HepG2 (cell line): ENCODE measurements around the gene HES1. TPM values are rescaled to one million over a fixed set of nuclear protein-coding genes. Genes with fewer than 3 reads are reported as not detected.

Experiments
- KDM4B ChIP-seq: sonication (generic); formaldehyde crosslinking; IDR thresholded peaks from 2 replicates; pipeline ENCODE4 v1.4.0; 2020; ENCODE audit warnings: missing genetic modification reagents
- MBD4 ChIP-seq: IDR thresholded peaks from 2 replicates; pipeline ENCODE4 v1.6.1; 2012; ENCODE audit warnings: low read length, inconsistent platforms, borderline replicate concordance
- MED8 ChIP-seq: sonication (generic); formaldehyde crosslinking; IDR thresholded peaks from 2 replicates; pipeline ENCODE4 v1.8.1; 2023; ENCODE audit warnings: mild to moderate bottlenecking, missing genetic modification reagents; ENCODE audit not compliant: insufficient replicate concordance
- MTF1 ChIP-seq: sonication (generic); formaldehyde crosslinking; IDR thresholded peaks from 2 replicates; pipeline ENCODE4 v1.5.0; 2020; ENCODE audit warnings: missing genetic modification reagents
- PRMT3 ChIP-seq: sonication (generic); formaldehyde crosslinking; IDR thresholded peaks from 2 replicates; pipeline ENCODE4 v1.8.1; 2022; ENCODE audit warnings: low read depth, mild to moderate bottlenecking, moderate library complexity, missing genetic modification reagents, borderline replicate concordance
- SOX6 ChIP-seq, 2 experiments: fragments of 450-650 bp in 1 of 2; sonication (generic) in 1 of 2; formaldehyde crosslinking in 1 of 2; IDR thresholded peaks; 2 replicates each; pipeline versions ENCODE4 v1.4.0 to v1.6.1; 2017 to 2020; ENCODE audit warnings: antibody characterized with exemption in 1 of 2, mild to moderate bottlenecking in 1 of 2, missing genetic modification reagents in 1 of 2
- TFDP2 ChIP-seq: sonication (generic); formaldehyde crosslinking; IDR thresholded peaks from 2 replicates; pipeline ENCODE4 v1.4.0; 2020; ENCODE audit warnings: missing genetic modification reagents
- TIGD3 ChIP-seq: sonication (generic); formaldehyde crosslinking; IDR thresholded peaks from 2 replicates; pipeline ENCODE4 v1.5.1; 2020; ENCODE audit warnings: mild to moderate bottlenecking, missing genetic modification reagents, borderline replicate concordance
- WIZ ChIP-seq: sonication (generic); formaldehyde crosslinking; IDR thresholded peaks from 2 replicates; pipeline ENCODE4 v1.5.1; 2020; ENCODE audit warnings: mild to moderate bottlenecking, missing genetic modification reagents
- ZNF224 ChIP-seq: sonication (generic); formaldehyde crosslinking; IDR thresholded peaks from 2 replicates; pipeline ENCODE4 v1.5.0; 2020; ENCODE audit warnings: mild to moderate bottlenecking, missing genetic modification reagents
- ZNF33A ChIP-seq: sonication (generic); formaldehyde crosslinking; IDR thresholded peaks from 2 replicates; pipeline ENCODE4 v1.5.1; 2020; ENCODE audit warnings: missing genetic modification reagents, mild to moderate bottlenecking, moderate library complexity, borderline replicate concordance
- ZNF549 ChIP-seq: sonication (generic); formaldehyde crosslinking; IDR thresholded peaks from 2 replicates; pipeline ENCODE4 v1.5.0; 2020; ENCODE audit warnings: missing genetic modification reagents
- ZNF772 ChIP-seq: sonication (generic); formaldehyde crosslinking; IDR thresholded peaks from 2 replicates; pipeline ENCODE4 v1.5.0; 2020; ENCODE audit warnings: mild to moderate bottlenecking, missing genetic modification reagents
- ZSCAN30 ChIP-seq: sonication (generic); formaldehyde crosslinking; IDR thresholded peaks from 2 replicates; pipeline ENCODE4 v1.5.0; 2020; ENCODE audit warnings: mild to moderate bottlenecking, missing genetic modification reagents
- ZSCAN31 ChIP-seq: sonication (generic); formaldehyde crosslinking; IDR thresholded peaks from 2 replicates; pipeline ENCODE4 v1.5.0; 2020; ENCODE audit warnings: low read depth, mild to moderate bottlenecking, missing genetic modification reagents
- ZSCAN9 ChIP-seq: IDR thresholded peaks from 2 replicates; pipeline ENCODE4 v1.6.1; 2016; ENCODE audit warnings: borderline replicate concordance
- polyA plus RNA-seq, 8 experiments: library from polyadenylated mRNA; depleted of rRNA in 3 of 8; stranded (reverse) in 7 of 8; unstranded in 1 of 8; fragments of >200 nt; fragmentation: Illumina TruSeq in 4 of 8; extraction: Trizol in 4 of 8; gene quantifications; 2 replicates each; pipeline versions ENCODE4 v1.2.1 to v1.2.3, GENCODE V29; 2011 to 2016; ENCODE audit warnings: low read depth in 4 of 8, missing spikeins in 1 of 8, mixed read lengths in 1 of 8; ENCODE audit not compliant: insufficient read depth in 1 of 8
- total RNA-seq, 5 experiments: library from RNA; depleted of rRNA; stranded (reverse); fragments of >200 nt; fragmentation: Illumina TruSeq; extraction: Trizol; gene quantifications; 2 replicates each; pipeline ENCODE4 v1.2.3, GENCODE V29; 2016; ENCODE audit warnings: low read depth in 1 of 5
- TF ChIP-seq, protein P1 (sequence below): sonication (generic); formaldehyde crosslinking; IDR thresholded peaks from 2 replicates; pipeline ENCODE4 v1.5.0; 2020; ENCODE audit warnings: mild to moderate bottlenecking, missing genetic modification reagents
- TF ChIP-seq, protein P2 (sequence below): IDR thresholded peaks from 2 replicates; pipeline ENCODE4 v1.6.1; 2012; ENCODE audit warnings: inconsistent platforms
- TF ChIP-seq, protein P3 (sequence below): sonication (generic); formaldehyde crosslinking; IDR thresholded peaks from 2 replicates; pipeline ENCODE4 v1.4.0; 2020; ENCODE audit warnings: missing genetic modification reagents
- TF ChIP-seq, protein P4 (sequence below): IDR thresholded peaks from 2 replicates; pipeline ENCODE4 v1.6.1; 2016; ENCODE audit warnings: mild to moderate bottlenecking

The HES1 gene
- total and polyA plus RNA-seq, 2 of the 13 experiments (the other 11 are each of a cell fraction or from before 2014, with no cell fraction given): 15.4 to 19.8 TPM

- TF ChIP-seq ZSCAN31 (CRISPR knock-in tag) (0 out of 2 replicates have a peak, but pooled peaks have one; percentile 36), ZNF224 (0 out of 2 replicates have a peak, but pooled peaks have one; percentile 62), MBD4 (no peak), TFDP2 (CRISPR knock-in tag) (0 out of 2 replicates have a peak, but pooled peaks have one; percentile 36), WIZ (0 out of 2 replicates have a peak, but pooled peaks have one; percentile 14), ZSCAN30 (CRISPR knock-in tag) (0 out of 2 replicates have a peak, but pooled peaks have one; percentile 67), PRMT3 (CRISPR knock-in tag) (no peak), SOX6 (IDR thresholded peaks at IDR 0.05) (no peak), SOX6 (CRISPR knock-in tag; IDR thresholded peaks at IDR 0.05) (peak; percentile 74; the same call in 1 of the 2 replicates), MED8 (CRISPR knock-in tag) (peak; percentile 29), KDM4B (CRISPR knock-in tag) (0 out of 2 replicates have a peak, but pooled peaks have one; percentile 12), TIGD3 (CRISPR knock-in tag) (no peak), MTF1 (CRISPR knock-in tag) (no peak), ZNF772 (0 out of 2 replicates have a peak, but pooled peaks have one; percentile 39), ZSCAN9 (CRISPR knock-in tag) (peak; percentile 8; the same call in 1 of the 2 replicates), ZNF549 (CRISPR knock-in tag) (no peak), ZNF33A (CRISPR knock-in tag) (no peak)
- TF ChIP-seq, protein P1, sequence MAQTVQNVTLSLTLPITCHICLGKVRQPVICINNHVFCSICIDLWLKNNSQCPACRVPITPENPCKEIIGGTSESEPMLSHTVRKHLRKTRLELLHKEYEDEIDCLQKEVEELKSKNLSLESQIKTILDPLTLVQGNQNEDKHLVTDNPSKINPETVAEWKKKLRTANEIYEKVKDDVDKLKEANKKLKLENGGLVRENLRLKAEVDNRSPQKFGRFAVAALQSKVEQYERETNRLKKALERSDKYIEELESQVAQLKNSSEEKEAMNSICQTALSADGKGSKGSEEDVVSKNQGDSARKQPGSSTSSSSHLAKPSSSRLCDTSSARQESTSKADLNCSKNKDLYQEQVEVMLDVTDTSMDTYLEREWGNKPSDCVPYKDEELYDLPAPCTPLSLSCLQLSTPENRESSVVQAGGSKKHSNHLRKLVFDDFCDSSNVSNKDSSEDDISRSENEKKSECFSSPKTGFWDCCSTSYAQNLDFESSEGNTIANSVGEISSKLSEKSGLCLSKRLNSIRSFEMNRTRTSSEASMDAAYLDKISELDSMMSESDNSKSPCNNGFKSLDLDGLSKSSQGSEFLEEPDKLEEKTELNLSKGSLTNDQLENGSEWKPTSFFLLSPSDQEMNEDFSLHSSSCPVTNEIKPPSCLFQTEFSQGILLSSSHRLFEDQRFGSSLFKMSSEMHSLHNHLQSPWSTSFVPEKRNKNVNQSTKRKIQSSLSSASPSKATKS (CRISPR knock-in tag): 0 out of 2 replicates have a peak, but pooled peaks have one; percentile 68
- TF ChIP-seq, protein P2, sequence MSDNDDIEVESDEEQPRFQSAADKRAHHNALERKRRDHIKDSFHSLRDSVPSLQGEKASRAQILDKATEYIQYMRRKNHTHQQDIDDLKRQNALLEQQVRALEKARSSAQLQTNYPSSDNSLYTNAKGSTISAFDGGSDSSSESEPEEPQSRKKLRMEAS: peak; percentile 82
- TF ChIP-seq, protein P3, sequence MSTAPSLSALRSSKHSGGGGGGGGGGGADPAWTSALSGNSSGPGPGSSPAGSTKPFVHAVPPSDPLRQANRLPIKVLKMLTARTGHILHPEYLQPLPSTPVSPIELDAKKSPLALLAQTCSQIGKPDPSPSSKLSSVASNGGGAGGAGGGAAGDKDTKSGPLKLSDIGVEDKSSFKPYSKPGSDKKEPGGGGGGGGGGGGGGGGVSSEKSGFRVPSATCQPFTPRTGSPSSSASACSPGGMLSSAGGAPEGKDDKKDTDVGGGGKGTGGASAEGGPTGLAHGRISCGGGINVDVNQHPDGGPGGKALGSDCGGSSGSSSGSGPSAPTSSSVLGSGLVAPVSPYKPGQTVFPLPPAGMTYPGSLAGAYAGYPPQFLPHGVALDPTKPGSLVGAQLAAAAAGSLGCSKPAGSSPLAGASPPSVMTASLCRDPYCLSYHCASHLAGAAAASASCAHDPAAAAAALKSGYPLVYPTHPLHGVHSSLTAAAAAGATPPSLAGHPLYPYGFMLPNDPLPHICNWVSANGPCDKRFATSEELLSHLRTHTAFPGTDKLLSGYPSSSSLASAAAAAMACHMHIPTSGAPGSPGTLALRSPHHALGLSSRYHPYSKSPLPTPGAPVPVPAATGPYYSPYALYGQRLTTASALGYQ (CRISPR knock-in tag): peak; percentile 44; the same call in 1 of the 2 replicates
- TF ChIP-seq, protein P4, sequence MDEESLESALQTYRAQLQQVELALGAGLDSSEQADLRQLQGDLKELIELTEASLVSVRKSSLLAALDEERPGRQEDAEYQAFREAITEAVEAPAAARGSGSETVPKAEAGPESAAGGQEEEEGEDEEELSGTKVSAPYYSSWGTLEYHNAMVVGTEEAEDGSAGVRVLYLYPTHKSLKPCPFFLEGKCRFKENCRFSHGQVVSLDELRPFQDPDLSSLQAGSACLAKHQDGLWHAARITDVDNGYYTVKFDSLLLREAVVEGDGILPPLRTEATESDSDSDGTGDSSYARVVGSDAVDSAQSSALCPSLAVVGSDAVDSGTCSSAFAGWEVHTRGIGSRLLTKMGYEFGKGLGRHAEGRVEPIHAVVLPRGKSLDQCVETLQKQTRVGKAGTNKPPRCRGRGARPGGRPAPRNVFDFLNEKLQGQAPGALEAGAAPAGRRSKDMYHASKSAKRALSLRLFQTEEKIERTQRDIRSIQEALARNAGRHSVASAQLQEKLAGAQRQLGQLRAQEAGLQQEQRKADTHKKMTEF: 0 out of 2 replicates have a peak, but pooled peaks have one; percentile 24
These were observed 6.4 kb downstream of the HES1 start (continued) for GRCh38 chr3:194142156-194142910.
